Heart right ventricle (tissue), 16 donors: ENCODE data around the gene NPFFR1. TPM values are rescaled to one million over a fixed set of nuclear protein-coding genes. Genes with fewer than 3 reads are reported as not detected.
A peak's percentile ranks its signal among the peaks of the same experiment; 100 is the strongest.

ENCODE experiments used
- ATAC-seq, 8 donors: fragments of 200-7000 bp; cut with Tn5 transposase; one replicate each; pipeline ENCODE4 v1.9.1; 2020; ENCODE audit warnings: mild to moderate bottlenecking in 8 of 8, moderate library complexity in 8 of 8, moderate number of reproducible peaks in 1 of 8
- DNase-seq, 2 donors: peaks; one replicate each; pipeline ENCODE4 v3.0.0-alpha.2; 2020
- H3K27ac ChIP-seq, 10 donors: fragments of 200-600 bp; sonication (generic) in 2 of 10; one replicate each; pipeline versions ENCODE4 v1.5.0 to v1.8.0; 2020 to 2022; ENCODE audit warnings: mild to moderate bottlenecking in 3 of 10
- H3K27me3 ChIP-seq, 7 donors: fragments of 200-600 bp; one replicate each; pipeline ENCODE4 v1.8.0; 2021 to 2022; ENCODE audit warnings: mild to moderate bottlenecking in 2 of 7
- H3K36me3 ChIP-seq, 9 donors: fragments of 200-600 bp; sonication (generic) in 1 of 9; one replicate each; pipeline versions ENCODE4 v1.5.0 to v1.8.0; 2020 to 2022; ENCODE audit warnings: mild to moderate bottlenecking in 2 of 9
- H3K4me1 ChIP-seq, 9 donors: fragments of 200-600 bp; sonication (generic) in 1 of 9; one replicate each; pipeline versions ENCODE4 v1.5.0 to v1.8.0; 2020 to 2022; ENCODE audit warnings: mild to moderate bottlenecking in 4 of 9
- H3K4me3 ChIP-seq, 10 donors: fragments of 200-600 bp; sonication (generic) in 2 of 10; one replicate each; pipeline versions ENCODE4 v1.5.0 to v1.8.0; 2020 to 2022; ENCODE audit warnings: mild to moderate bottlenecking in 7 of 10, moderate library complexity in 2 of 10
- H3K9me3 ChIP-seq, 11 donors: fragments of 200-600 bp in 10 of 11; sonication (generic) in 2 of 11; one replicate each; pipeline versions ENCODE4 v1.5.0 to v1.8.0; 2013 to 2022; ENCODE audit warnings: mild to moderate bottlenecking in 2 of 11, control low read depth in 1 of 11, moderate library complexity in 1 of 11
- CTCF ChIP-seq, 9 donors: fragments of 200-600 bp; sonication (generic) in 2 of 9; IDR thresholded peaks; one replicate each; pipeline versions ENCODE4 v1.5.0 to v1.8.0; 2021 to 2022; ENCODE audit warnings: antibody characterized with exemption in 9 of 9, mild to moderate bottlenecking in 5 of 9, moderate library complexity in 1 of 9
- WGBS, 2 donors: extraction: QIAGEN DNeasy Blood & Tissue Kit; methylation state at CpG; one replicate each; pipeline ENCODE4 v1.1.7; 2013; ENCODE audit warnings: inconsistent platforms in 1 of 2; 5-methylcytosine and 5-hydroxymethylcytosine counted together
- intact Hi-C, 10 donors: fragments of 100-400 bp; cut with DNase I; formaldehyde crosslinking; loops; one replicate each; pipeline versions ENCODE4 v1.11.1 to v1.14.2; 2022
- polyA plus RNA-seq, 2 donors: library from polyadenylated mRNA; stranded (reverse); fragments of 200-250 nt; gene quantifications; one replicate each; pipeline ENCODE4 v1.2.3, GENCODE V29; 2013
- total RNA-seq, 10 donors: library from RNA; stranded (reverse); fragmentation: NEBNext Ultra II Directional in 3 of 10; extraction: Animal tissue kit (Norgen Biotek cat#: 25700) in 3 of 10; gene quantifications; one replicate each; pipeline versions ENCODE4 v1.2.1 to v1.2.4, GENCODE V29; 2021 to 2023
- donor health status: Arrhythmogenic right ventricular cardiomyopathy.
- donor health status: ischemic (EF 13 %, LVEDD 7.1; RV severe dilation, severe dysfunction).
- donor health status: healthy with polysubstance abuse.
- donor health status: DM: no; HTN: yes; CAD: no.
- donor health status: DM: no; HTN: no; CAD: no.
- donor health status: ischemic (EF 25% LVEDD 6.9; RV normal size, moderate dysfunction).
- donor health status: ischemic (EF 25% LVEDD 5.7; RV mildly dilated, moderate dysfunction).
- donor health status: healthy.
- donor health status: DM: yes; HTN: yes; CAD: no.
- donor health status: Ischemic cardiomyopathy.
- donor health status: ischemic (EF 35%, LVEDD 5.7; RV mildly dilated, moderate dysfunction).
- donor health status: nonischemic (EF 11% LVEDD 7.7; RV severe dilation, severe dysfunction).
- donor health status: DM: yes; HTN: yes; CAD: no.
- donor health status: PGD.
- donor health status: ischemic (EF 29% LVEDD 5.4; RV normal size, mild dysfunction).
- donor health status: nonischemic (EF 23%, LVEDD 6.1; RV moderate dilation, normal function).

Gene NPFFR1
- total and polyA plus RNA-seq, 12 donors = 0.07 TPM; not detected in 11

- peak overlapping the region in 1 of 10 donors; percentile 30 for H3K27ac ChIP-seq
- ATAC-seq = no peak
- WGBS, 2 donors = 92 to 99% methylated on average over 3 of the region's 3 CpGs
- TF ChIP-seq CTCF (IDR thresholded peaks at IDR 0.05) = no peak
- intact Hi-C loops = loop anchor here in 5 of 10 donors (2.0 to 10.0 kb wide), 5 partner anchors 52 to 652 kb away; no protein-coding TSS in a partner anchor
- H3K4me1 ChIP-seq = peaks cover 0 to 18% (median 12%) of the 10 kb centered on the region in 9 donors
- no peak for DNase-seq
- H3K36me3 ChIP-seq = peaks cover 0 to 30% (median 0%) of the 10 kb centered on the region in 9 donors
- H3K27me3 ChIP-seq = no peaks in the 10 kb centered on the region
- no peak overlapping the region for H3K4me3 ChIP-seq
- no peaks in the 10 kb centered on the region for H3K9me3 ChIP-seq
These were observed 61.4 kb downstream of the NPFFR1 start for GRCh38 chr10:70222340-70222794.

GRCh38 chr10:70221030-70221429, 62.8 kb downstream of the NPFFR1 start:
- peaks cover 0 to 33% (median 0%) of the 10 kb centered on the region in 9 donors for H3K36me3 ChIP-seq
- 27 to 39% methylated on average over 1 of the region's 1 CpG for WGBS, 2 donors
- no peaks in the 10 kb centered on the region for H3K27me3 ChIP-seq
- no peaks in the 10 kb centered on the region for H3K9me3 ChIP-seq
- peaks cover 0 to 18% (median 9%) of the 10 kb centered on the region in 9 donors for H3K4me1 ChIP-seq
- H3K4me3 ChIP-seq = peak overlapping the region in 1 of 10 donors; percentile 0
- intact Hi-C loops = loop anchor here in 7 of 10 donors (1.0 to 10.0 kb wide), 5 partner anchors 54 to 654 kb away; no protein-coding TSS in a partner anchor
- DNase-seq (no peak), ATAC-seq (no peak)
- no peak for TF ChIP-seq CTCF (IDR thresholded peaks at IDR 0.05)
- peak overlapping the region in 3 of 10 donors; percentile 29 to 46 (median 30) for H3K27ac ChIP-seq

- no peak for TF ChIP-seq CTCF (IDR thresholded peaks at IDR 0.05)
- WGBS, 2 donors = 98 to 100% methylated on average over 1 of the region's 1 CpG
- H3K4me1 ChIP-seq = no peaks in the 10 kb centered on the region
- intact Hi-C loops = no loop called here
- no peak for DNase-seq
- no peak for ATAC-seq
- no peak overlapping the region for H3K4me3 ChIP-seq
- peaks cover 0 to 100% (median 25%) of the 10 kb centered on the region in 9 donors for H3K36me3 ChIP-seq
- H3K9me3 ChIP-seq = no peaks in the 10 kb centered on the region
- no peak overlapping the region for H3K27ac ChIP-seq
- H3K27me3 ChIP-seq = no peaks in the 10 kb centered on the region
These were observed 70.9 kb downstream of the NPFFR1 start for GRCh38 chr10:70212879-70213278.

- no peaks in the 10 kb centered on the region for H3K9me3 ChIP-seq
- no peak overlapping the region for H3K27ac ChIP-seq
- H3K27me3 ChIP-seq = no peaks in the 10 kb centered on the region
- no peak for TF ChIP-seq CTCF (IDR thresholded peaks at IDR 0.05)
- intact Hi-C loops = no loop called here
- DNase-seq = no peak
- H3K4me3 ChIP-seq = no peak overlapping the region
- H3K36me3 ChIP-seq = peaks cover 0 to 100% (median 28%) of the 10 kb centered on the region in 9 donors
- H3K4me1 ChIP-seq = no peaks in the 10 kb centered on the region
- no peak for ATAC-seq
These were observed 71.5 kb downstream of the NPFFR1 start for GRCh38 chr10:70212277-70212676.
